Upper lobe of left lung (tissue), 4 donors: ENCODE results near the gene VAV3.

Source experiments
- CTCF ChIP-seq, 6 experiments: fragments of 450-650 bp in 4 of 6; fragments of 200-600 bp in 2 of 6; sonication (generic) in 2 of 6; IDR thresholded peaks; one replicate each; pipeline ENCODE4 v1.5.1; 2016 to 2019; ENCODE audit warnings: antibody characterized with exemption in 6 of 6
- EP300 ChIP-seq, 4 donors: sonication (generic); formaldehyde crosslinking; IDR thresholded peaks; one replicate each; pipeline ENCODE4 v1.5.1; 2017; ENCODE audit warnings: antibody characterized with exemption in 4 of 4, control low read depth in 2 of 4
- POLR2A ChIP-seq, 4 donors: fragments of 450-650 bp; IDR thresholded peaks; one replicate each; pipeline ENCODE4 v1.5.1; 2016 to 2017; ENCODE audit warnings: antibody characterized with exemption in 4 of 4, mild to moderate bottlenecking in 2 of 4
- POLR2AphosphoS5 ChIP-seq, 2 donors: sonication (generic); formaldehyde crosslinking; IDR thresholded peaks; one replicate each; pipeline ENCODE4 v1.5.1; 2017; ENCODE audit warnings: antibody characterized with exemption in 2 of 2

- TF ChIP-seq CTCF (IDR thresholded peaks at IDR 0.05) = no peak
- TF ChIP-seq POLR2AphosphoS5 (IDR thresholded peaks at IDR 0.05) = no peak
- TF ChIP-seq POLR2A (IDR thresholded peaks at IDR 0.05) = no peak
- TF ChIP-seq EP300 (IDR thresholded peaks at IDR 0.05) = no peak
These were observed 45.0 kb downstream of the VAV3 start for GRCh38 chr1:107919953-107920352.
